ENCODE results near the gene LAMA3. TPM values are rescaled to one million over a fixed set of nuclear protein-coding genes. Genes with fewer than 3 reads are reported as not detected.

The LAMA3 gene
- total and polyA plus RNA-seq, 4 donors: 0.26 to 3.9 (median 0.37) TPM

DNA sequence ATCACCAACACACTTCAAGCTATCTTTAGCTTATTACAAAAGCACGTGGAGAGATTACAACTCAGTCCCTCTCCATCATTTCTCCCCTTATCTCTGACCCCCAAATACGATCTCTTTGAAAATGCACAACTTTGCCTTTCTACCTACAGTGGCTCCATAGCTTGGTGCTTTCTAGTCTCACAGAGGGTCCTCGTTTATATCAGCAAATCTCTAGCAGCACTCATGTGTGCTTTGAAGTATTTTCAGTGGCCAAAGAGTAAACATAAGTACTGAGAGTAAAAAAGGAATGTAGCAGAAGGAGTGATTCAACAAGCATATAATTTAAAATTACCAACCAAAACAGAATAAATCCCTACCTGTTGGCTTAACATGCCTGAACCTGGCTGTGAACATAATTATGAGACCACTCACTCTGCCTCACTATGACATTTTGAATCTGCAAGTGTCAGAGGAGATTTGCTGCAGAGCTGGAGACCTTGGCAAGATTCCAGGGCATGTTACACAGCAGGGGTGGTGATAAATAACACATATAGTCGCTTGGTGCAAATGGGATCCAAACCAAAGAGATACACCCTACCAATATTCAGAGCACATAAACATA, 54.6 kb downstream of the LAMA3 start:
- 52% methylated on average over 4 of the region's 4 CpGs for WGBS
- Histone ChIP-seq H3K36me3 (ENCODE audit: control insufficient read depth in 4 of 4, insufficient read depth in 3 of 4, low read depth in 1 of 4, low read length in 3 of 4) (no peaks in the 10 kb centered on the region), H3K27ac (ENCODE audit: low read depth in 1 of 2, low read length in 2 of 2) (no peak overlapping the region), H3K9me3 (ENCODE audit: control insufficient read depth in 4 of 4, low read length in 3 of 4) (no peaks in the 10 kb centered on the region), H3K27me3 (ENCODE audit: control insufficient read depth in 4 of 4, insufficient read depth in 4 of 4, low read length in 3 of 4) (no peaks in the 10 kb centered on the region), H3K4me1 (ENCODE audit: control insufficient read depth in 4 of 4, insufficient read depth in 4 of 4, low read length in 3 of 4) (no peaks in the 10 kb centered on the region), H3K4me3 (ENCODE audit: low read depth in 1 of 3, low read length in 3 of 3) (no peak overlapping the region), H3K9ac (ENCODE audit: low read depth in 1 of 2, low read length in 2 of 2) (no peak overlapping the region)
- TF ChIP-seq TAF1 (conservative IDR thresholded peaks at IDR 0.05): no peak
- no peak for TF ChIP-seq HNF4G (IDR thresholded peaks at IDR 0.05)
- no peak for TF ChIP-seq EGR1 (IDR thresholded peaks at IDR 0.05; ENCODE audit: low read depth in 2 of 2)
- TF ChIP-seq GABPA (IDR thresholded peaks at IDR 0.05 in 1 of 2, conservative IDR thresholded peaks at IDR 0.05 in 1 of 2): no peak
- TF ChIP-seq JUND (IDR thresholded peaks at IDR 0.05): no peak
- no peak for TF ChIP-seq REST (IDR thresholded peaks at IDR 0.05)
- no peak for TF ChIP-seq ZBTB33 (IDR thresholded peaks at IDR 0.05)
- no peak for TF ChIP-seq YY1 (IDR thresholded peaks at IDR 0.05)
- TF ChIP-seq, protein P1, sequence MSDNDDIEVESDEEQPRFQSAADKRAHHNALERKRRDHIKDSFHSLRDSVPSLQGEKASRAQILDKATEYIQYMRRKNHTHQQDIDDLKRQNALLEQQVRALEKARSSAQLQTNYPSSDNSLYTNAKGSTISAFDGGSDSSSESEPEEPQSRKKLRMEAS (IDR thresholded peaks at IDR 0.05): no peak
- no peak for TF ChIP-seq HNF4A (conservative IDR thresholded peaks at IDR 0.05)
- no peak for DNase-seq (ENCODE audit: low spot score)

- H3K9me3 ChIP-seq (ENCODE audit: control insufficient read depth in 4 of 4, low read length in 3 of 4): no peaks in the 10 kb centered on the region
- no peak for DNase-seq (ENCODE audit: low spot score)
- no peak overlapping the region for H3K27ac ChIP-seq (ENCODE audit: low read depth in 1 of 2, low read length in 2 of 2)
- H3K9ac ChIP-seq (ENCODE audit: low read depth in 1 of 2, low read length in 2 of 2): no peak overlapping the region
- H3K36me3 ChIP-seq (ENCODE audit: control insufficient read depth in 4 of 4, insufficient read depth in 3 of 4, low read depth in 1 of 4, low read length in 3 of 4): no peaks in the 10 kb centered on the region
- H3K27me3 ChIP-seq (ENCODE audit: control insufficient read depth in 4 of 4, insufficient read depth in 4 of 4, low read length in 3 of 4): no peaks in the 10 kb centered on the region
- WGBS: 93% methylated on average over 2 of the region's 2 CpGs
- no peak overlapping the region for H3K4me3 ChIP-seq (ENCODE audit: low read depth in 1 of 3, low read length in 3 of 3)
- H3K4me1 ChIP-seq (ENCODE audit: control insufficient read depth in 4 of 4, insufficient read depth in 4 of 4, low read length in 3 of 4): no peaks in the 10 kb centered on the region
- TF ChIP-seq NR2F2 (IDR thresholded peaks at IDR 0.05): no peak
- no peak for TF ChIP-seq REST (IDR thresholded peaks at IDR 0.05)
- no peak for TF ChIP-seq FOXA2 (IDR thresholded peaks at IDR 0.05)
- no peak for TF ChIP-seq JUND (IDR thresholded peaks at IDR 0.05)
- TF ChIP-seq HNF4G (IDR thresholded peaks at IDR 0.05): no peak
- no peak for TF ChIP-seq HNF4A (conservative IDR thresholded peaks at IDR 0.05)
- TF ChIP-seq ATF3 (IDR thresholded peaks at IDR 0.05): no peak
- TF ChIP-seq, protein P1 (IDR thresholded peaks at IDR 0.05): no peak
- TF ChIP-seq RAD21 (IDR thresholded peaks at IDR 0.05): no peak
- no peak for TF ChIP-seq FOXA1 (IDR thresholded peaks at IDR 0.05)
- TF ChIP-seq RXRA (IDR thresholded peaks at IDR 0.05): no peak
- TF ChIP-seq YY1 (IDR thresholded peaks at IDR 0.05): no peak
- no peak for TF ChIP-seq CTCF (IDR thresholded peaks at IDR 0.05; ENCODE audit: low read depth, low read length, missing input control)
- no peak for TF ChIP-seq GABPA (IDR thresholded peaks at IDR 0.05 in 1 of 2, conservative IDR thresholded peaks at IDR 0.05 in 1 of 2)
- TF ChIP-seq ZBTB33 (IDR thresholded peaks at IDR 0.05): no peak
- no peak for TF ChIP-seq TAF1 (conservative IDR thresholded peaks at IDR 0.05)
These were observed 56.1 kb downstream of the LAMA3 start for GRCh38 chr18:23745366-23745765.
